ENCODE measurements around the gene GOLGA8S. TPM values are rescaled to one million over a fixed set of nuclear protein-coding genes. Genes with fewer than 3 reads are reported as not detected.

Gene GOLGA8S
- under 0.01 TPM in 2 replicates for total RNA-seq

GRCh38 chr15:23354448-23354847 lies at the start of gene GOLGA8S:
TSS of gene GOLGA8S (plus strand) at chr15:23354748. CDS start at chr15:23354810, 62 bp downstream.

GRCh38 chr15:23334096-23334495 lies 20.5 kb upstream of the GOLGA8S start, which contains the start of gene GOLGA6L26:
TSS of gene GOLGA6L26 (minus strand) at chr15:23334196. CDS start at chr15:23334135, 61 bp downstream.

Other genes starting within 250 kb of the GOLGA8S start
- gene GOLGA6L1, start 217.9 kb upstream of the GOLGA8S start, total RNA-seq, result under 0.01 TPM in 1 of 2 replicates, not detected in the other
- gene GOLGA6L26, start 20.6 kb upstream of the GOLGA8S start, total RNA-seq, result not detected in 2 replicates
- under 0.01 TPM in 1 of 2 replicates, not detected in the other for gene GOLGA6L2, start 92.5 kb downstream of the GOLGA8S start, total RNA-seq
- gene MKRN3, start 210.9 kb downstream of the GOLGA8S start, total RNA-seq, result 0.28 and 1.4 TPM in 2 replicates

Measured in smooth muscle cell of bladder (primary cell).